ENCODE data around the gene DCP1A. TPM values are rescaled to one million over a fixed set of nuclear protein-coding genes. Genes with fewer than 3 reads are reported as not detected.
A peak's percentile ranks its signal among the peaks of the same experiment; 100 is the strongest.
"Not testable (repeated sequence)": the region's sequence is repeated elsewhere in the genome, so short reads cannot be mapped to it uniquely, and the experiment has no call there.

Gene DCP1A
- total RNA-seq, 1 donor from 2014 or later = 17.3 TPM

- Histone ChIP-seq H3K36me3 (no peaks in the 10 kb centered on the region), H3K27ac (replicated peaks) (peak overlapping the region; percentile 96), H3K4me3 (peak overlapping the region; percentile 86), H3K27me3 (ENCODE audit: low read depth) (no peaks in the 10 kb centered on the region), H3K9me3 (replicated peaks) (no peaks in the 10 kb centered on the region), H3K4me1 (peaks cover 76% of the 10 kb centered on the region)
- intact Hi-C loops (cut with micrococcal nuclease) = no loop called here
- TF ChIP-seq CTCF (IDR thresholded peaks at IDR 0.05; ENCODE audit: borderline replicate concordance) = no peak
- DNase-seq = peak; percentile 30
These were observed 91.9 kb downstream of the DCP1A start for GRCh38 chr3:53255423-53255774.

GRCh38 chr3:53254509-53255422 is 92.6 kb downstream of the DCP1A start:
- no peaks in the 10 kb centered on the region for H3K27me3 ChIP-seq (ENCODE audit: low read depth)
- intact Hi-C loops (cut with micrococcal nuclease) = no loop called here

GRCh38 chr3:53253707-53254508 is 93.4 kb downstream of the DCP1A start:
- H3K4me3 ChIP-seq = peak overlapping the region; percentile 86
- peak overlapping the region; percentile 96 for H3K27ac ChIP-seq (replicated peaks)
- DNase-seq = no peak
- H3K9me3 ChIP-seq (replicated peaks) = no peaks in the 10 kb centered on the region
- TF ChIP-seq CTCF (IDR thresholded peaks at IDR 0.05; ENCODE audit: borderline replicate concordance) = no peak
- no peaks in the 10 kb centered on the region for H3K27me3 ChIP-seq (ENCODE audit: low read depth)
- intact Hi-C loops (cut with micrococcal nuclease) = no loop called here
- no peaks in the 10 kb centered on the region for H3K36me3 ChIP-seq
- peaks cover 76% of the 10 kb centered on the region for H3K4me1 ChIP-seq

More at GRCh38 chr3:53254509-53255422, 92.6 kb downstream of the DCP1A start:
- TF ChIP-seq CTCF (IDR thresholded peaks at IDR 0.05; ENCODE audit: borderline replicate concordance) = no peak
- H3K36me3 ChIP-seq = no peaks in the 10 kb centered on the region
- H3K4me3 ChIP-seq = peak overlapping the region; percentile 86
- H3K4me1 ChIP-seq = peaks cover 76% of the 10 kb centered on the region
- DNase-seq = peak; percentile 67
- H3K9me3 ChIP-seq (replicated peaks) = no peaks in the 10 kb centered on the region
- H3K27ac ChIP-seq (replicated peaks) = peak overlapping the region; percentile 96

- intact Hi-C loops (cut with micrococcal nuclease) = not testable (repeated sequence)
These were observed 94.4 kb downstream of the DCP1A start for GRCh38 chr3:53252947-53253322.

GRCh38 chr3:53252096-53252946 is 95.0 kb downstream of the DCP1A start:
- H3K9me3 ChIP-seq (replicated peaks) = no peaks in the 10 kb centered on the region
- H3K4me1 ChIP-seq = peaks cover 87% of the 10 kb centered on the region
- TF ChIP-seq CTCF (IDR thresholded peaks at IDR 0.05; ENCODE audit: borderline replicate concordance) = no peak
- DNase-seq = no peak
- no peaks in the 10 kb centered on the region for H3K27me3 ChIP-seq (ENCODE audit: low read depth)
- peak overlapping the region; percentile 96 for H3K27ac ChIP-seq (replicated peaks)
- peak overlapping the region; percentile 86 for H3K4me3 ChIP-seq
- no peaks in the 10 kb centered on the region for H3K36me3 ChIP-seq
- intact Hi-C loops (cut with micrococcal nuclease) = no loop called here

More at GRCh38 chr3:53252947-53253322, 94.4 kb downstream of the DCP1A start:
- H3K27me3 ChIP-seq (ENCODE audit: low read depth); H3K36me3 ChIP-seq; H3K9me3 ChIP-seq (replicated peaks); DNase-seq: not testable (repeated sequence)
- peaks cover 81% of the 10 kb centered on the region for H3K4me1 ChIP-seq
- H3K4me3 ChIP-seq = peak overlapping the region; percentile 86
- H3K27ac ChIP-seq (replicated peaks) = peak overlapping the region; percentile 96
